Effector memory CD4-positive, alpha-beta T cell (primary cell): Measurements from ENCODE around the gene ISL2.
A peak's percentile ranks its signal among the peaks of the same experiment; 100 is the strongest.

Experiments used
- DNase-seq, 3 donors: peaks; one replicate each; pipeline ENCODE4 v3.0.0-alpha.2; 2020
- H3K27ac ChIP-seq: 2 replicates; pipeline ENCODE4 v1.7.0; 2013; ENCODE audit warnings: mild to moderate bottlenecking, low read length, moderate library complexity; ENCODE audit not compliant: insufficient read depth, poor library complexity, severe bottlenecking
- H3K27me3 ChIP-seq: replicated peaks from 2 replicates; pipeline ENCODE4 v1.7.0; 2013; ENCODE audit warnings: mild to moderate bottlenecking, low read length; ENCODE audit not compliant: insufficient read depth, control insufficient read depth, poor library complexity, severe bottlenecking
- H3K36me3 ChIP-seq: 2 replicates; pipeline ENCODE4 v1.7.0; 2013; ENCODE audit warnings: mild to moderate bottlenecking, low read length, moderate library complexity; ENCODE audit not compliant: control insufficient read depth, insufficient read depth
- H3K4me1 ChIP-seq: 2 replicates; pipeline ENCODE4 v1.7.0; 2013; ENCODE audit warnings: low read length, mild to moderate bottlenecking; ENCODE audit not compliant: control insufficient read depth, insufficient read depth, poor library complexity, severe bottlenecking
- H3K4me3 ChIP-seq: 2 replicates; pipeline ENCODE4 v1.7.0; 2013; ENCODE audit warnings: low read length, low read depth, mild to moderate bottlenecking; ENCODE audit not compliant: insufficient read depth, poor library complexity, severe bottlenecking
- H3K9me3 ChIP-seq: 2 replicates; pipeline ENCODE4 v1.7.0; 2013; ENCODE audit warnings: mild to moderate bottlenecking, low read length, moderate library complexity; ENCODE audit not compliant: control insufficient read depth

The ISL2 gene

DNA sequence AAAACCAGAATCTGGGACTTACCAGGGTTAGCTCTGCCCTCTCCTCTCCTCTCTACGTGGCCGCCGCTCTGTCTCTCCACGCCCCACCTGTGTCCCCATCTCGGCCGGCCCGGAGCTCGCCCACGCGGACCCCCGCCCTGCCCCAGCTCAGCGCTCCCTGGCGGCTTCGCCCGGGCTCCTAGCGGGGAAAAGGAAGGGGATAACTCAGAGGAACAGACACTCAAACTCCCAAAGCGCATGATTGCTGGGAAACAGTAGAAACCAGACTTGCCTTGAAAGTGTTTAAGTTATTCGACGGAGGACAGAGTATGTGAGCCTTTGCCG, 5.4 kb downstream of the ISL2 start:
- Histone ChIP-seq H3K4me1 (peaks cover 66% of the 10 kb centered on the region), H3K27me3 (peaks cover 96% of the 10 kb centered on the region), H3K36me3 (no peaks in the 10 kb centered on the region), H3K4me3 (no peak overlapping the region), H3K27ac (no peak overlapping the region), H3K9me3 (no peaks in the 10 kb centered on the region)
- DNase-seq, result no peak

DNA sequence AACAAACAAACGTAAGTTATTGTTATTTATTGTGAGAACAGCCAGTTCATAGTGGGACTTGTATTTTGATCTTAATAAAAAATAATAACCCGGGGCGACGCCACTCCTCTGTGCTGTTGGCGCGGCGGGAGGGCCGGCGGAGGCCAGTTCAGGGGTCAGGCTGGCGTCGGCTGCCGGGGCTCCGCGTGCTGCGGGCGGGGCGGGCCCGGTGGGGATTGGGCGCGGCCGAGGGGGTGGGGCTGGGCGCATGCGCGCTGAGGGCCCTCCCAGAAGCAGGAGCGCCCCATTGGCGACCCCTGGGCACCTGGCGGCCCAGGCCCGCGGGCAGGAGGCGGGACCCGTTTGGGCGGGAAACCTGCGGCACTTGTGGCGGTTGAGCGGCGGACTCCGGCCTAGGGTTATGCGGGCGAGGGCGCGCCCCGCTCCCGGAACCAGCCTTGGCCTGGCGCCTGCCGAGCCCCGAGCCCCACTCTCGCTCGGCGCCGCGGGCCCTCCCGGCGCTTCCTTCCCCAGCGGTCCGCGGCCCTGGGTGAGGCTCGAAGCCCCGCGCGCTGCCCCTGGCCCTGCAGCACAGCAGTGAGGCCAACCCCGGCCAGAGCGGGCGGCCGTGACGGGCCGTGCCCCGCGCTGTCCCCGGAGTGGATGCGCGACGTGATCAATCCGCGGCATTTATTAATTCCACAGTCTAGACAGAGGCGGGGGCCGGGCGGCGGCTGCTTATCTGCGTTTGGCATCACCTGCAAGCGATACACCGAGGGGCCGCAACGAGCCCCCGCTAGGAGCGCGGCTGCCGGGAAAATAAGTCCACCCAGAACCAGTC, 6.0 kb downstream of the ISL2 start:
- Histone ChIP-seq H3K9me3 (no peaks in the 10 kb centered on the region), H3K27me3 (peaks cover 98% of the 10 kb centered on the region), H3K27ac (no peak overlapping the region), H3K4me1 (peaks cover 63% of the 10 kb centered on the region), H3K4me3 (no peak overlapping the region), H3K36me3 (no peaks in the 10 kb centered on the region)
- no peak for DNase-seq

DNA sequence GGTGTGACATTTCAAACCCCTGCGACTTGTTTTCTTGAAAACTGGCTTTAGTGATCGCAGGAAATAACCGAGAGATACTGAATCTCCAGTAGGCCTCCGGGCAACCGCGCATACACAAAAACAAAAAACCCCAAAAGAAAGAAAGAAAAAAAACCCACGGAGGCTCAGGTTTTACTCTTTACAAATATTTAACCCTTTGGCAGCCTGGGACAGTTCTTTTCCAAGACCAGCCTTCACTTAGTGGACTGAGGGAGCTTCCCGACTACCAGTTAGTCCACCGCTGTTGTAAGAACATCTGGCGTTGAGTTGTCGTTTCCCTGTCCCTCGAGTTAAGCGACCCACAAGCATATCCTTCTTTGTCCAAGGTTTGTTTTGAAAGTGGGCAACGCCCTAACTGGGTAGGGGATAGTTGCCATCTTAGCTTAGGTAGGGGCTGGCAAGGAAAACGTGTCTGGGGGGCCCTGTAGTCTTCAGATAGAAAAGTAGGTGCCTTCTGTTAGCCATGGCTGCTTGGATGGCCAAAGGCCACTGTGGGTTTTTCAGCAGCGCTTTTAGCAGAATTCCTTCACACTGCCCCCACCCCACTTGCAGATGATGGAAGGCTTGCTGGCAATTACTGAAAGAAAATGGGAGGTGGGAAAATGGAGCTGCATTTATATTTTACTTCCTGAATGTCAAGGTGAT, 6.9 kb downstream of the ISL2 start:
- Histone ChIP-seq H3K4me1 (peaks cover 58% of the 10 kb centered on the region), H3K9me3 (no peaks in the 10 kb centered on the region), H3K36me3 (no peaks in the 10 kb centered on the region), H3K27ac (no peak overlapping the region), H3K27me3 (peaks cover 91% of the 10 kb centered on the region), H3K4me3 (no peak overlapping the region)
- DNase-seq, result no peak

DNA sequence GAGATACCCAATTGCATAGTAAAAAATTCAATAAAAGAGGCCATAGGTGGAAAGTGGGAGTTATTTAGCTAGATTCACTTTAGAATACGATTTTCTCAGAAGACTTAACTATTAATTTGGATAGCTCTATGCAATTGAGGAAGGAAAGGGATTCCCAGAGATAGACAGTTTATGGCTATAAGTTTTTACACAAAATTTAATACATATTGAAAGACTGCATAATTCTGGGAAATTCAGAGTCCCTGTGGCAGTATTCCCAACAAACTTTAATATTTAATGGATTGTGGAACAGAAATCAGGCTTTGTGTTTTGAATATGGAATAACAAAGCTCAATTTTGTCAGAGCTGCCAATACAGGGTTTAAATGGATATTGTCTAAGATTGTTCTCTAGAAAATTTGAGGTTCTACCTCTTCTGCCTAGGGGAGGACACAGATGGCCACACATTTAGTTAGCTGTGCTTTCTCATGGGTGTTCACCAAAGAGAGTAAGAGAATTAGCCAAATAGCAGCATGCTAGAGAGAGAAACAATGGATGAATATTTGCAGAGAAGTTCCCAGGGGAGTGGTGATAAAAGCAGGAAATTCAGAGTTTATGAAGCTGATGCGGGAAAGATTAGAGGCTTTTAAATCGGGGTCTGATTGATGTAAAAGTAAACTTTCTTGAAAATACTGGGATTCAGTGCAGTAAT, 8.5 kb downstream of the ISL2 start:
- Histone ChIP-seq H3K27ac (no peak overlapping the region), H3K9me3 (no peaks in the 10 kb centered on the region), H3K4me1 (peaks cover 50% of the 10 kb centered on the region), H3K27me3 (peaks cover 76% of the 10 kb centered on the region), H3K36me3 (no peaks in the 10 kb centered on the region), H3K4me3 (no peak overlapping the region)
- DNase-seq, result no peak

DNA sequence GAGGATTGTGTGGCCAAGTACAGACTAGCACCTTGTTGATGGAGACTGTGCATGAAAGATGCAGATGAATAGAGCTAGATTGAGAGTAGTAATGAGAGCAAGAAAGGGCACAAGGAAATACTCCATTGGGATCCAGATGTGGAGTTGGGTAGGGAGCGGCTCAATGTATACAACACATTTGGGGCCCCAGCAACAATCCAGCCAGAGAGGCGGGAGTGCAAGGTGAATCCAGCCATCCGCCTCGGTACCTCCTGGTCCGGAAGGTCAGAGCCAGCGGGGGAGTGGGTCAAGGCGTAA, 9.0 kb downstream of the ISL2 start:
- Histone ChIP-seq H3K27me3 (peaks cover 71% of the 10 kb centered on the region), H3K4me3 (no peak overlapping the region), H3K27ac (no peak overlapping the region)

DNA sequence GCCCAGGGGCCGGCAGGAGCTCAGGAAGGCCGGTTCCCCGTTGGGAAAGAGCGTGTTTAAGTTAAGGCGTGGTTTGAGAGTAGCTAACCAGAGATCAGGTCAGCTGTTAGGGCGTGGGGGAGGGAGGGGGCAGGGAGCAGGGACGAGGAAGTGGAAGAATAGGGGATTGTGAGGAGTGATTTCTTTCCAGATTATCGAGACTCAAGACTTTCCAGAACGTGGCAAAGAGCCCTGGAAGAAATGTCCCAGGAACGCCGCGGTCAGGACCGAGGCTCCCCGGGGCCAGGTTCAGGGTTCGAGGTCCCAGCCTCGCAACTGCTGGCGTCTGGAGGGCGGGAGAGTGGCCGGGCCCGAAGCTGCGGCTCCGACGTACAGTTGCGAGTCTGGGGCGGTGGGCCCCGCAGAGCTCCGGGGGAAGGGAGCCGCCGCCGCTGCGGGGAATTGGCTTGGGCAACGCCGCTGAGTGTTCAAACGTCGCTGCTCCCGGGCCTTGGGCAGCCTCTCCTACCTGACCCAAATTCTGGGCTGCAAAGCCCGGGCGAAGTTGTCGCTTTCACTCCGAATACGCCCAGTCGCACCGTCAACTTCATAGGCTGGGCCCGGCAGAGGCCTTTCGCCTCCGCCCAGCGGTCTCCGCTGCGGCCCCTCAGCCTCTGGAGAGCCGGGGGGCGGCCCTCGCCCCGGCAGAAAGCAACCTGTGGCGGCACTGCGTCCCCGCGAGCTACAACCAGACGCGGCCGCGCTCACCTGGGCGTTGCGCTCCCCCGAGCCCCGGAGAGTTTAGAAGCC, 9.5 kb downstream of the ISL2 start:
- Histone ChIP-seq H3K27ac (no peak overlapping the region), H3K36me3 (no peaks in the 10 kb centered on the region), H3K4me1 (peaks cover 40% of the 10 kb centered on the region), H3K27me3 (peaks cover 65% of the 10 kb centered on the region), H3K9me3 (no peaks in the 10 kb centered on the region), H3K4me3 (peak overlapping the region; percentile 53)
- DNase-seq, result no peak

More for the DNA sequence above, 9.0 kb downstream of the ISL2 start:
- no peaks in the 10 kb centered on the region for H3K36me3 ChIP-seq
- no peak for DNase-seq
- H3K9me3 ChIP-seq, result no peaks in the 10 kb centered on the region
- peaks cover 45% of the 10 kb centered on the region for H3K4me1 ChIP-seq

DNA sequence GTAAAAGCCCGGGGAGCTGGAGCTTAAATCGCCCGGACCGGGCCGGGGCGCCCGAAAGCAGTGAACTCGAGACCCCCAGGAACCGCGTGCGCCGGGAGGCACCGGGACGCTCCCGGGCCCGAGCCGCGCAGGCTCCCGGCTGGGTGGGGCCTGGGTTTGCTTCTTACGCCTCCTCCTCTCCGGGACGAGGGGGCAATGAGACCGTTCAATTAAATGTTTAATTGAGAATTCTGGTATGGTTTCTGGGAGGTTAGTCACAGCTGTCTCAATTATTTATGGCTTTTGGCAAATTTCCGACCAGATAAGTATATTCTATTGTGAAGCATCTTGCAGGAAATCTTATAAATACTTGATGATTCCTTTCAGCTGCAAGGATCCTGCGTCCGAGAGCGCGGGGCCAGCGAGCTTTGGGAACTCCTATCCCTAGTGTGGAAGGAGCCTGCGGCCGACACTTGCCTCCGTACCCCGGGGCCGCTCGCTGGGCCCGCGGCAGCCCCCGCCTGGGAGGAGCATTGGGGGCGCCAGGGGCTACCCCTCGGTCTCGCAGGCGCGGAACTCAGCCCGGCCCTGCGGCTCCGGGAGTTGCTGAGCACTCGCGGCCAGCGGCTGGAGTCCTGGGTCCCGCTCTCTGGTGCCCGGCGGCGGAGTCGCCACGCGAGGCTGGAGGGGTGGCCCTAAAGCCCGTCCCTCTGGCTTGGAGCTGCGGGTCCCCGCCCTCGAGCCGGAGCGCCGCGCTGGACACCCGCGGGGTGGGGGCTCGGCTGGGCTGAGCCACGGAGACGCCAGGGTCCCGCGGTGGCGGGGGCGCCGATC, 10.3 kb downstream of the ISL2 start:
- H3K4me1 ChIP-seq, result peaks cover 32% of the 10 kb centered on the region
- H3K9me3 ChIP-seq, result no peaks in the 10 kb centered on the region
- H3K36me3 ChIP-seq, result no peaks in the 10 kb centered on the region
- H3K4me3 ChIP-seq, result peak overlapping the region; percentile 53
- no peak for DNase-seq
- H3K27me3 ChIP-seq, result peaks cover 57% of the 10 kb centered on the region
- H3K27ac ChIP-seq, result no peak overlapping the region

DNA sequence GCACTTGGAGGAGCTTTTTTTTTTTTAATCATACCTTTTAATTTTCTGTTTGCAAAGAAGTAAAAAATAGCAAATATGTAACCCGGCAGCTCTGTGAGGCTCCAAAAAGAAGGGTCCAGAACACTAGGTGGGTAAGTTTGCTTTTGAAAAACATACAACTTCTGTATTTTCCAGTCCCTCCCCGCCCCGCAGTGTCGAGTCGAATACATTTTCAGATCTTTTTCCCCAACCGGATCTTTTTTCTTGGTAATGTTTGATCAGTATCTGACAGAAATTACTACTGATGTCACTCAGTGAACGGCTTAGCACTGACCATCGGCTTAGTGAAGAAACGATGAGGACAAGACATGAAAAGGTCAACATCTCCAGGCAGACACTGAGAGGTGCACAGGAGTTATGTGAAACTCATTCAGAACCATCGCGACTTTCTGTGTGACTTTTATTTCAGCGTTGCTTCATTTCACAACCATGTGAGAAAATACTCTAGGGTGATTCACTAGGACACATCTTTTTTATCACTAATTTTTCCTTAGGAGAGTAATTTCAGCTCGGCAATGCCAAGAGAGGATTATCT, 11.0 kb downstream of the ISL2 start:
- DNase-seq, result no peak
- Histone ChIP-seq H3K27me3 (peaks cover 50% of the 10 kb centered on the region), H3K9me3 (no peaks in the 10 kb centered on the region), H3K27ac (no peak overlapping the region), H3K36me3 (no peaks in the 10 kb centered on the region), H3K4me3 (no peak overlapping the region), H3K4me1 (peaks cover 25% of the 10 kb centered on the region)
